WTC11 (cell line): Measurements from ENCODE around the gene PRDM2. TPM values are rescaled to one million over a fixed set of nuclear protein-coding genes. Genes with fewer than 3 reads are reported as not detected.

Source experiments
- ATAC-seq: fragments of 200-7000 bp; cut with Tn5 transposase; 2 replicates; pipeline ENCODE4 v1.10.0; 2021; ENCODE audit warnings: mild to moderate bottlenecking, moderate library complexity
- CTCF ChIA-PET: fragments of 300-600 bp; sonication (Branson Sonifier 250); formaldehyde crosslinking; loops from one replicate; lab custom pipeline; 2021; ENCODE audit warnings: antibody characterized with exemption; lab: Charles Lee
- POLR2A ChIA-PET: fragments of 350-600 bp; sonication (Branson Sonifier 250); formaldehyde crosslinking; loops from one replicate; lab custom pipeline; 2021; ENCODE audit warnings: antibody characterized with exemption; lab: Charles Lee
- DNase-seq: peaks from one replicate; pipeline ENCODE4 v3.0.0; 2021; ENCODE audit warnings: low spot score
- H3K27ac Mint-ChIP-seq: 2 replicates; pipeline ENCODE4 v1.8.0; 2021; ENCODE audit warnings: mixed read lengths
- H3K27me3 Mint-ChIP-seq: 2 replicates; pipeline ENCODE4 v1.8.0; 2021; ENCODE audit warnings: low read depth, mild to moderate bottlenecking, moderate library complexity, mixed read lengths
- H3K36me3 Mint-ChIP-seq: 2 replicates; pipeline ENCODE4 v1.8.0; 2021; ENCODE audit warnings: mixed read lengths
- H3K4me1 Mint-ChIP-seq: 2 replicates; pipeline ENCODE4 v1.8.0; 2022; ENCODE audit warnings: mixed read lengths
- H3K4me3 Mint-ChIP-seq: 2 replicates; pipeline ENCODE4 v1.8.0; 2021; ENCODE audit warnings: mild to moderate bottlenecking, moderate library complexity, mixed read lengths
- H3K9me3 Mint-ChIP-seq: 2 replicates; pipeline ENCODE4 v1.8.0; 2021; ENCODE audit warnings: mixed read lengths
- AFF4 ChIP-seq: sonication (generic); formaldehyde crosslinking; IDR thresholded peaks from 2 replicates; pipeline ENCODE4 v1.8.1; 2023; ENCODE audit warnings: mild to moderate bottlenecking, missing genetic modification reagents, borderline replicate concordance
- E2F1 ChIP-seq: sonication (generic); formaldehyde crosslinking; IDR thresholded peaks from 2 replicates; pipeline ENCODE4 v1.8.0; 2022; ENCODE audit warnings: mild to moderate bottlenecking, missing genetic modification reagents
- FOXP1 ChIP-seq: sonication (generic); formaldehyde crosslinking; IDR thresholded peaks from 2 replicates; pipeline ENCODE4 v1.8.0; 2022; ENCODE audit warnings: missing genetic modification reagents, mild to moderate bottlenecking, moderate library complexity, borderline replicate concordance
- GTF2I ChIP-seq: fragments of 250-450 bp; sonication (Bioruptor Pico); conservative IDR thresholded peaks from 2 replicates; pipeline ENCODE4 v1.4.0; 2021; ENCODE audit warnings: mild to moderate bottlenecking
- NFATC4 ChIP-seq: fragments of 250-450 bp; sonication (Bioruptor Pico); IDR thresholded peaks from 2 replicates; pipeline ENCODE4 v1.9.0; 2021; ENCODE audit warnings: mild to moderate bottlenecking
- PRDM15 ChIP-seq: sonication (generic); formaldehyde crosslinking; IDR thresholded peaks from 2 replicates; pipeline ENCODE4 v1.8.0; 2022; ENCODE audit warnings: missing genetic modification reagents
- PRRX2 ChIP-seq: fragments of 250-450 bp; sonication (Bioruptor Pico); IDR thresholded peaks from 2 replicates; pipeline ENCODE4 v1.8.0; 2021; ENCODE audit warnings: mild to moderate bottlenecking
- total RNA-seq: library from RNA; stranded (reverse); gene quantifications from 3 replicates; pipeline ENCODE4 v1.2.3, GENCODE V29; 2021
- TF ChIP-seq, protein P1 (sequence below): sonication (generic); formaldehyde crosslinking; IDR thresholded peaks from 2 replicates; pipeline ENCODE4 v1.8.0; 2023; ENCODE audit warnings: missing genetic modification reagents, mild to moderate bottlenecking, borderline replicate concordance
- TF ChIP-seq, protein P2 (sequence below): sonication (generic); formaldehyde crosslinking; IDR thresholded peaks from 2 replicates; pipeline ENCODE4 v1.8.0; 2022; ENCODE audit warnings: mild to moderate bottlenecking, missing genetic modification reagents
- TF ChIP-seq, protein P3 (sequence below): sonication (generic); formaldehyde crosslinking; IDR thresholded peaks from 2 replicates; pipeline ENCODE4 v1.8.1; 2023; ENCODE audit warnings: mild to moderate bottlenecking, missing genetic modification reagents
- TF ChIP-seq, protein P4 (sequence below): sonication (generic); formaldehyde crosslinking; IDR thresholded peaks from 2 replicates; pipeline ENCODE4 v1.8.1; 2023; ENCODE audit warnings: mild to moderate bottlenecking, moderate library complexity, missing genetic modification reagents

PRDM2 gene
- total RNA-seq, 1 experiment from 2014 or later, result 25.0 TPM

DNA sequence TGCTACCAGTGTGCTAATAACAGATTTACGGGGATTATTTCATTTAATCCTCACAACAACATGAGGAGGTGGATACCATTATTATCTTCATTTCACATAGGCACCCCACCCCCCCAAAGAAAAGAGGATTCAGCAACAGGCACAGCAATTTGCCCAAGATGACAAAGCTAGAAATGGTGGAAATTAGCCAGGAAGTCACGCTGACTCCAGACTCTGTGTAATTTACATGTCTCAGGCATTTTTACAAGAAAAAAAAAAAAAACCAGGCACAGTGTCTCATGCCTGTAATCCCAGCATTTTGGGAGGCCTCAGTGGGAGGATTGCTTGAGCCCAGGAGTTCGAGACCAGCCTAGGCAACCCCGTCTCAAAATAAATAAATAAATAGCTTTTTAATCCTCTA lies 37.5 kb upstream of the PRDM2 start:
- no peak for ATAC-seq
- Mint-ChIP-seq H3K4me3 (no peak overlapping the region), H3K9me3 (peaks cover 12% of the 10 kb centered on the region), H3K27me3 (peaks cover 4% of the 10 kb centered on the region; the same call in 1 of the 2 replicates), H3K36me3 (peaks cover 4% of the 10 kb centered on the region), H3K27ac (no peak overlapping the region), H3K4me1 (0 out of 2 replicates have a peak, but pooled peaks cover 7% of the 10 kb centered on the region)
- ChIA-PET POLR2A (no interaction called here), CTCF (interaction anchor here (1.4 kb wide), 1 partner anchor 238 kb away, joined by 3 read pairs; no protein-coding TSS in a partner anchor)
- TF ChIP-seq, protein P1, sequence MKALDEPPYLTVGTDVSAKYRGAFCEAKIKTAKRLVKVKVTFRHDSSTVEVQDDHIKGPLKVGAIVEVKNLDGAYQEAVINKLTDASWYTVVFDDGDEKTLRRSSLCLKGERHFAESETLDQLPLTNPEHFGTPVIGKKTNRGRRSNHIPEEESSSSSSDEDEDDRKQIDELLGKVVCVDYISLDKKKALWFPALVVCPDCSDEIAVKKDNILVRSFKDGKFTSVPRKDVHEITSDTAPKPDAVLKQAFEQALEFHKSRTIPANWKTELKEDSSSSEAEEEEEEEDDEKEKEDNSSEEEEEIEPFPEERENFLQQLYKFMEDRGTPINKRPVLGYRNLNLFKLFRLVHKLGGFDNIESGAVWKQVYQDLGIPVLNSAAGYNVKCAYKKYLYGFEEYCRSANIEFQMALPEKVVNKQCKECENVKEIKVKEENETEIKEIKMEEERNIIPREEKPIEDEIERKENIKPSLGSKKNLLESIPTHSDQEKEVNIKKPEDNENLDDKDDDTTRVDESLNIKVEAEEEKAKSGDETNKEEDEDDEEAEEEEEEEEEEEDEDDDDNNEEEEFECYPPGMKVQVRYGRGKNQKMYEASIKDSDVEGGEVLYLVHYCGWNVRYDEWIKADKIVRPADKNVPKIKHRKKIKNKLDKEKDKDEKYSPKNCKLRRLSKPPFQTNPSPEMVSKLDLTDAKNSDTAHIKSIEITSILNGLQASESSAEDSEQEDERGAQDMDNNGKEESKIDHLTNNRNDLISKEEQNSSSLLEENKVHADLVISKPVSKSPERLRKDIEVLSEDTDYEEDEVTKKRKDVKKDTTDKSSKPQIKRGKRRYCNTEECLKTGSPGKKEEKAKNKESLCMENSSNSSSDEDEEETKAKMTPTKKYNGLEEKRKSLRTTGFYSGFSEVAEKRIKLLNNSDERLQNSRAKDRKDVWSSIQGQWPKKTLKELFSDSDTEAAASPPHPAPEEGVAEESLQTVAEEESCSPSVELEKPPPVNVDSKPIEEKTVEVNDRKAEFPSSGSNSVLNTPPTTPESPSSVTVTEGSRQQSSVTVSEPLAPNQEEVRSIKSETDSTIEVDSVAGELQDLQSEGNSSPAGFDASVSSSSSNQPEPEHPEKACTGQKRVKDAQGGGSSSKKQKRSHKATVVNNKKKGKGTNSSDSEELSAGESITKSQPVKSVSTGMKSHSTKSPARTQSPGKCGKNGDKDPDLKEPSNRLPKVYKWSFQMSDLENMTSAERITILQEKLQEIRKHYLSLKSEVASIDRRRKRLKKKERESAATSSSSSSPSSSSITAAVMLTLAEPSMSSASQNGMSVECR (CRISPR knock-in tag), result no peak
- TF ChIP-seq FOXP1 (no peak), E2F1 (CRISPR knock-in tag) (no peak), PRDM15 (CRISPR knock-in tag) (no peak), NFATC4 (no peak), AFF4 (CRISPR knock-in tag) (no peak), PRRX2 (CRISPR knock-in tag) (no peak), GTF2I (CRISPR knock-in tag) (no peak)
- TF ChIP-seq, protein P2, sequence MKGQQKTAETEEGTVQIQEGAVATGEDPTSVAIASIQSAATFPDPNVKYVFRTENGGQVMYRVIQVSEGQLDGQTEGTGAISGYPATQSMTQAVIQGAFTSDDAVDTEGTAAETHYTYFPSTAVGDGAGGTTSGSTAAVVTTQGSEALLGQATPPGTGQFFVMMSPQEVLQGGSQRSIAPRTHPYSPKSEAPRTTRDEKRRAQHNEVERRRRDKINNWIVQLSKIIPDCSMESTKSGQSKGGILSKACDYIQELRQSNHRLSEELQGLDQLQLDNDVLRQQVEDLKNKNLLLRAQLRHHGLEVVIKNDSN, result no peak
- TF ChIP-seq, protein P3, sequence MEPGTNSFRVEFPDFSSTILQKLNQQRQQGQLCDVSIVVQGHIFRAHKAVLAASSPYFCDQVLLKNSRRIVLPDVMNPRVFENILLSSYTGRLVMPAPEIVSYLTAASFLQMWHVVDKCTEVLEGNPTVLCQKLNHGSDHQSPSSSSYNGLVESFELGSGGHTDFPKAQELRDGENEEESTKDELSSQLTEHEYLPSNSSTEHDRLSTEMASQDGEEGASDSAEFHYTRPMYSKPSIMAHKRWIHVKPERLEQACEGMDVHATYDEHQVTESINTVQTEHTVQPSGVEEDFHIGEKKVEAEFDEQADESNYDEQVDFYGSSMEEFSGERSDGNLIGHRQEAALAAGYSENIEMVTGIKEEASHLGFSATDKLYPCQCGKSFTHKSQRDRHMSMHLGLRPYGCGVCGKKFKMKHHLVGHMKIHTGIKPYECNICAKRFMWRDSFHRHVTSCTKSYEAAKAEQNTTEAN (CRISPR knock-in tag), result no peak
- TF ChIP-seq, protein P4, sequence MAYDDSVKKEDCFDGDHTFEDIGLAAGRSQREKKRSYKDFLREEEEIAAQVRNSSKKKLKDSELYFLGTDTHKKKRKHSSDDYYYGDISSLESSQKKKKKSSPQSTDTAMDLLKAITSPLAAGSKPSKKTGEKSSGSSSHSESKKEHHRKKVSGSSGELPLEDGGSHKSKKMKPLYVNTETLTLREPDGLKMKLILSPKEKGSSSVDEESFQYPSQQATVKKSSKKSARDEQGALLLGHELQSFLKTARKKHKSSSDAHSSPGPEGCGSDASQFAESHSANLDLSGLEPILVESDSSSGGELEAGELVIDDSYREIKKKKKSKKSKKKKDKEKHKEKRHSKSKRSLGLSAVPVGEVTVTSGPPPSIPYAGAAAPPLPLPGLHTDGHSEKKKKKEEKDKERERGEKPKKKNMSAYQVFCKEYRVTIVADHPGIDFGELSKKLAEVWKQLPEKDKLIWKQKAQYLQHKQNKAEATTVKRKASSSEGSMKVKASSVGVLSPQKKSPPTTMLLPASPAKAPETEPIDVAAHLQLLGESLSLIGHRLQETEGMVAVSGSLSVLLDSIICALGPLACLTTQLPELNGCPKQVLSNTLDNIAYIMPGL, result no peak
- no peak for DNase-seq
